Caco-2 (cell line): ENCODE data around the gene BMPR1B. TPM values are rescaled to one million over a fixed set of nuclear protein-coding genes. Genes with fewer than 3 reads are reported as not detected.

Experiments
- BruUV-seq: library from RNA; stranded (reverse); fragments of 400-500 nt; replicated peaks from 2 replicates; lab custom pipeline; 2021; lab: Mats Ljungman, UMichigan
- CTCF ChIA-PET: fragments of 300-600 bp; sonication (Branson Sonifier 250); formaldehyde crosslinking; loops from one replicate; lab custom pipeline; 2022; ENCODE audit warnings: antibody characterized with exemption; lab: Charles Lee
- POLR2A ChIA-PET: fragments of 300-600 bp; sonication (Branson Sonifier 250); formaldehyde crosslinking; loops from one replicate; lab custom pipeline; 2022; ENCODE audit warnings: antibody characterized with exemption; lab: Charles Lee
- DNase-seq, 2 experiments: peaks; one replicate each; pipeline versions ENCODE4 v3.0.0 to v3.0.0-alpha.2; 2020 to 2022
- H3K27me3 ChIP-seq: replicated peaks from 2 replicates; pipeline ENCODE4 v1.6.0; 2011; ENCODE audit warnings: low read length; ENCODE audit not compliant: control insufficient read depth, insufficient read depth
- H3K36me3 ChIP-seq: 2 replicates; pipeline ENCODE4 v1.5.1; 2011; ENCODE audit warnings: low read length; ENCODE audit not compliant: control insufficient read depth, insufficient read depth
- H3K4me1 ChIP-seq: fragments of 250-450 bp; sonication (Bioruptor Pico); 2 replicates; pipeline ENCODE4 v1.5.1; 2020; ENCODE audit warnings: mild to moderate bottlenecking
- H3K4me3 ChIP-seq: 2 replicates; pipeline ENCODE4 v1.5.1; 2011; ENCODE audit warnings: low read depth, mild to moderate bottlenecking, control low read depth, low read length
- H3K9me3 ChIP-seq: fragments of 250-450 bp; sonication (Bioruptor Pico); 2 replicates; pipeline ENCODE4 v1.5.1; 2020; ENCODE audit warnings: mild to moderate bottlenecking, moderate library complexity
- H3K27ac Mint-ChIP-seq: one replicate; pipeline ENCODE4 v1.8.0; 2022; ENCODE audit warnings: mixed read lengths; ENCODE audit not compliant: unreplicated experiment
- H3K27me3 Mint-ChIP-seq: one replicate; pipeline ENCODE4 v1.8.0; 2022; ENCODE audit warnings: mixed read lengths; ENCODE audit not compliant: insufficient read depth, unreplicated experiment
- H3K36me3 Mint-ChIP-seq: one replicate; pipeline ENCODE4 v1.8.0; 2022; ENCODE audit warnings: mild to moderate bottlenecking, mixed read lengths; ENCODE audit not compliant: insufficient read depth, unreplicated experiment
- H3K4me1 Mint-ChIP-seq: one replicate; pipeline ENCODE4 v1.8.0; 2022; ENCODE audit warnings: low read depth, mixed read lengths; ENCODE audit not compliant: unreplicated experiment
- H3K4me3 Mint-ChIP-seq: one replicate; pipeline ENCODE4 v1.8.0; 2022; ENCODE audit warnings: mild to moderate bottlenecking, moderate library complexity, mixed read lengths; ENCODE audit not compliant: unreplicated experiment
- H3K9me3 Mint-ChIP-seq: one replicate; pipeline ENCODE4 v1.8.0; 2022; ENCODE audit warnings: mixed read lengths; ENCODE audit not compliant: unreplicated experiment
- intact Hi-C: fragments of 100-400 bp; cut with micrococcal nuclease; formaldehyde crosslinking; loops from one replicate; pipeline ENCODE4 v1.10.0; 2022; ENCODE audit not compliant: unreplicated experiment
- total RNA-seq: library from RNA; stranded (reverse); gene quantifications from 2 replicates; pipeline ENCODE4 v1.2.3, GENCODE V29; 2022
- TF ChIP-seq, protein P1 (sequence below), 2 experiments: fragments of 200-600 bp in 1 of 2; IDR thresholded peaks; 1 replicate in 1 of 2; 2 replicates in 1 of 2; pipeline versions ENCODE4 v1.5.1 to v1.8.0; 2011 to 2022; ENCODE audit warnings: antibody characterized with exemption in 1 of 2, control low read depth in 1 of 2, inconsistent platforms in 1 of 2, low read depth in 1 of 2, low read length in 1 of 2, mild to moderate bottlenecking in 1 of 2, moderate library complexity in 1 of 2; ENCODE audit not compliant: insufficient read depth in 1 of 2, severe bottlenecking in 1 of 2, unreplicated experiment in 1 of 2

Gene BMPR1B
- total RNA-seq, 1 experiment from 2014 or later: 8.7 TPM

DNA sequence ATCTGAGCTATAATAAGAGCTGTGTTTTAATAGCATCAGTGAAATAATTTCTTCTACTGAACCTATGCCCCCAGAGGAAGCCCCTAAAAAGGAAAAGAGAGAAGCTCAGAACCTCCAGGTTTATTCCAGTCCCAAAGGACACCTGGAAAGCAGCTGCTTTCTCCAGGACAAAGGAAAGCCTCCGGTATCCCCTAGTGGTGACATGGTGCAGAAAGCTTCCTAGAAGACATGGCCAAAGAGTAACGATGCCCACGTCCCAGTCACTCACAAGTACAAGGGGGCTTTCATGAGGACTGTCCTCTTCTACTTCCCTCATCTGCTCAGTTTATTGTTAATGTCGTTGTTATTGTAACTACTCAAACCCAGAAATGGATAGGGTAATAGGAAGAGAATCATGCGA is 447.1 kb downstream of the BMPR1B start:
- Mint-ChIP-seq H3K4me1 (no peaks in the 10 kb centered on the region), H3K27me3 (no peaks in the 10 kb centered on the region), H3K27ac (no peak overlapping the region), H3K9me3 (no peaks in the 10 kb centered on the region), H3K4me3 (no peak overlapping the region), H3K36me3 (no peaks in the 10 kb centered on the region)
- intact Hi-C loops: loop anchor here (1.0 kb wide), 1 partner anchor 39 kb away; no protein-coding TSS in a partner anchor
- ChIA-PET POLR2A (no interaction called here), CTCF (interaction anchor here (0.5 to 0.8 kb wide), 5 partner anchors 16 to 458 kb away, joined by 3 to 5 read pairs (median 4); no protein-coding TSS in a partner anchor)
- Histone ChIP-seq H3K4me1 (no peaks in the 10 kb centered on the region), H3K27me3 (no peaks in the 10 kb centered on the region), H3K9me3 (no peaks in the 10 kb centered on the region), H3K4me3 (no peak overlapping the region), H3K36me3 (no peaks in the 10 kb centered on the region)
- no TSS peak for BruUV-seq
- TF ChIP-seq, protein P1, sequence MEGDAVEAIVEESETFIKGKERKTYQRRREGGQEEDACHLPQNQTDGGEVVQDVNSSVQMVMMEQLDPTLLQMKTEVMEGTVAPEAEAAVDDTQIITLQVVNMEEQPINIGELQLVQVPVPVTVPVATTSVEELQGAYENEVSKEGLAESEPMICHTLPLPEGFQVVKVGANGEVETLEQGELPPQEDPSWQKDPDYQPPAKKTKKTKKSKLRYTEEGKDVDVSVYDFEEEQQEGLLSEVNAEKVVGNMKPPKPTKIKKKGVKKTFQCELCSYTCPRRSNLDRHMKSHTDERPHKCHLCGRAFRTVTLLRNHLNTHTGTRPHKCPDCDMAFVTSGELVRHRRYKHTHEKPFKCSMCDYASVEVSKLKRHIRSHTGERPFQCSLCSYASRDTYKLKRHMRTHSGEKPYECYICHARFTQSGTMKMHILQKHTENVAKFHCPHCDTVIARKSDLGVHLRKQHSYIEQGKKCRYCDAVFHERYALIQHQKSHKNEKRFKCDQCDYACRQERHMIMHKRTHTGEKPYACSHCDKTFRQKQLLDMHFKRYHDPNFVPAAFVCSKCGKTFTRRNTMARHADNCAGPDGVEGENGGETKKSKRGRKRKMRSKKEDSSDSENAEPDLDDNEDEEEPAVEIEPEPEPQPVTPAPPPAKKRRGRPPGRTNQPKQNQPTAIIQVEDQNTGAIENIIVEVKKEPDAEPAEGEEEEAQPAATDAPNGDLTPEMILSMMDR (IDR thresholded peaks at IDR 0.05; ENCODE audit: insufficient read depth in 1 of 2, low read depth in 1 of 2, low read length in 1 of 2, severe bottlenecking in 1 of 2, unreplicated experiment in 1 of 2): peak; percentile 41 to 57
- DNase-seq: peak in 1 of 2 experiments; percentile 26
